Measurements from ENCODE around the gene PRRC2B. TPM values are rescaled to one million over a fixed set of nuclear protein-coding genes. Genes with fewer than 3 reads are reported as not detected.

The PRRC2B gene
- total and polyA plus RNA-seq, 2 experiments from 2014 or later = 45.0 to 193 TPM

GRCh38 chr9:131484051-131484445 lies 90.2 kb downstream of the PRRC2B start:
- Histone ChIP-seq H3K4me2 (no peak overlapping the region), H2AFZ (no peak overlapping the region), H3K79me2 (replicated peaks; ENCODE audit: insufficient read depth) (peaks cover 22% of the 10 kb centered on the region), H3K4me3 (no peak overlapping the region), H3K27ac (ENCODE audit: low read depth) (no peak overlapping the region), H4K20me1 (replicated peaks; ENCODE audit: insufficient read depth) (peaks cover 9% of the 10 kb centered on the region), H3K27me3 (ENCODE audit: insufficient read depth) (no peaks in the 10 kb centered on the region), H3F3A (replicated peaks; ENCODE audit: low read depth) (peaks cover 33% of the 10 kb centered on the region), H3K9me2 (ENCODE audit: insufficient read depth) (no peaks in the 10 kb centered on the region), H3K4me1 (ENCODE audit: insufficient read depth) (no peaks in the 10 kb centered on the region), H3K36me3 (ENCODE audit: insufficient read depth) (peaks cover 63% of the 10 kb centered on the region)
- ATAC-seq = no peak
- DNase-seq (ENCODE audit: low spot score) = no peak
- Mint-ChIP-seq H3K36me3 (ENCODE audit: low read depth) (peaks cover 99% of the 10 kb centered on the region), H3K27ac (peak overlapping the region; percentile 86; the same call in 1 of the 2 replicates), H3K4me1 (no peaks in the 10 kb centered on the region; the same call in 2 of the 3 replicates), H3K27me3 (ENCODE audit: insufficient read depth, low read depth, poor library complexity) (peaks cover 26% of the 10 kb centered on the region), H3K9me3 (no peaks in the 10 kb centered on the region), H3K4me3 (no peak overlapping the region)
- TF ChIP-seq ZNF331 (CRISPR knock-in tag; IDR thresholded peaks at IDR 0.05; ENCODE audit: low read depth) (no peak), ETS1 (IDR thresholded peaks at IDR 0.05) (no peak), STAT1 (IDR thresholded peaks at IDR 0.05; ENCODE audit: unreplicated experiment) (no peak), JUNB (IDR thresholded peaks at IDR 0.05; ENCODE audit: unreplicated experiment) (no peak), NANOG (IDR thresholded peaks at IDR 0.05; ENCODE audit: borderline replicate concordance) (no peak), POLR2AphosphoS5 (IDR thresholded peaks at IDR 0.05; ENCODE audit: low read depth) (no peak), EZH2 (IDR thresholded peaks at IDR 0.05; ENCODE audit: low read depth, unreplicated experiment) (no peak), ZNF462 (CRISPR knock-in tag; IDR thresholded peaks at IDR 0.05) (no peak), EZH2phosphoT487 (IDR thresholded peaks at IDR 0.05; ENCODE audit: unreplicated experiment) (no peak), CREB1 (CRISPR knock-in tag; IDR thresholded peaks at IDR 0.05; ENCODE audit: low read depth) (no peak), ZNF114 (CRISPR knock-in tag; IDR thresholded peaks at IDR 0.05) (no peak), REST (IDR thresholded peaks at IDR 0.05; ENCODE audit: unreplicated experiment) (no peak)
- TF ChIP-seq, protein P1, sequence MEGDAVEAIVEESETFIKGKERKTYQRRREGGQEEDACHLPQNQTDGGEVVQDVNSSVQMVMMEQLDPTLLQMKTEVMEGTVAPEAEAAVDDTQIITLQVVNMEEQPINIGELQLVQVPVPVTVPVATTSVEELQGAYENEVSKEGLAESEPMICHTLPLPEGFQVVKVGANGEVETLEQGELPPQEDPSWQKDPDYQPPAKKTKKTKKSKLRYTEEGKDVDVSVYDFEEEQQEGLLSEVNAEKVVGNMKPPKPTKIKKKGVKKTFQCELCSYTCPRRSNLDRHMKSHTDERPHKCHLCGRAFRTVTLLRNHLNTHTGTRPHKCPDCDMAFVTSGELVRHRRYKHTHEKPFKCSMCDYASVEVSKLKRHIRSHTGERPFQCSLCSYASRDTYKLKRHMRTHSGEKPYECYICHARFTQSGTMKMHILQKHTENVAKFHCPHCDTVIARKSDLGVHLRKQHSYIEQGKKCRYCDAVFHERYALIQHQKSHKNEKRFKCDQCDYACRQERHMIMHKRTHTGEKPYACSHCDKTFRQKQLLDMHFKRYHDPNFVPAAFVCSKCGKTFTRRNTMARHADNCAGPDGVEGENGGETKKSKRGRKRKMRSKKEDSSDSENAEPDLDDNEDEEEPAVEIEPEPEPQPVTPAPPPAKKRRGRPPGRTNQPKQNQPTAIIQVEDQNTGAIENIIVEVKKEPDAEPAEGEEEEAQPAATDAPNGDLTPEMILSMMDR (conservative IDR thresholded peaks at IDR 0.05; ENCODE audit: low read depth in 2 of 2) = no peak
